Measurements from ENCODE around the gene BRWD1.

Gene BRWD1

GRCh38 chr21:39350094-39351005 is 36.9 kb upstream of the BRWD1 start:
- no peak for TF ChIP-seq CTCF (conservative IDR thresholded peaks at IDR 0.05; ENCODE audit: low read depth, low read length)
- Histone ChIP-seq H3K4me3 (IDR thresholded peaks at IDR 0.05; ENCODE audit: insufficient read depth, low read depth, low read length) (no peak overlapping the region), H3K27ac (peak overlapping the region; percentile 84), H2AFZ (ENCODE audit: low read depth) (peak overlapping the region; percentile 83), H3K27me3 (ENCODE audit: insufficient read depth, low read depth) (no peaks in the 10 kb centered on the region), H3K36me3 (ENCODE audit: insufficient read depth) (peaks cover 17% of the 10 kb centered on the region; the same call in 1 of the 2 replicates), H3K4me1 (ENCODE audit: low read depth, poor library complexity, severe bottlenecking) (peaks cover 28% of the 10 kb centered on the region), H3K4me2 (peak overlapping the region; percentile 51), H4K20me1 (ENCODE audit: insufficient read depth) (no peaks in the 10 kb centered on the region; the same call in 1 of the 2 replicates), H3K9ac (peak overlapping the region; percentile 71; the same call in 1 of the 2 replicates), H3K79me2 (ENCODE audit: insufficient read depth, low read depth) (peaks cover 31% of the 10 kb centered on the region)

- Histone ChIP-seq H3K79me2 (ENCODE audit: insufficient read depth, low read depth) (peaks cover 37% of the 10 kb centered on the region), H3K27ac (peak overlapping the region; percentile 84), H4K20me1 (ENCODE audit: insufficient read depth) (no peaks in the 10 kb centered on the region; the same call in 1 of the 2 replicates), H2AFZ (ENCODE audit: low read depth) (peak overlapping the region; percentile 83), H3K4me1 (ENCODE audit: low read depth, poor library complexity, severe bottlenecking) (peaks cover 37% of the 10 kb centered on the region), H3K9ac (peak overlapping the region; percentile 71), H3K36me3 (ENCODE audit: insufficient read depth) (peaks cover 17% of the 10 kb centered on the region; the same call in 1 of the 2 replicates), H3K4me3 (IDR thresholded peaks at IDR 0.05; ENCODE audit: insufficient read depth, low read depth, low read length) (no peak overlapping the region), H3K27me3 (ENCODE audit: insufficient read depth, low read depth) (no peaks in the 10 kb centered on the region), H3K4me2 (peak overlapping the region; percentile 51)
- TF ChIP-seq CTCF (conservative IDR thresholded peaks at IDR 0.05; ENCODE audit: low read depth, low read length): no peak
Measured at GRCh38 chr21:39349211-39350093, 36.0 kb upstream of the BRWD1 start.

GRCh38 chr21:39348355-39349210 is 35.2 kb upstream of the BRWD1 start, which contains the start of gene HMGN1:
Gene HMGN1 (minus strand): TSS chr21:39349088. CDS start chr21:39348917, 171 bp downstream.
- peaks cover 37% of the 10 kb centered on the region for H3K79me2 ChIP-seq (ENCODE audit: insufficient read depth, low read depth)

More at GRCh38 chr21:39348355-39349210, 35.2 kb upstream of the BRWD1 start, which contains the start of gene HMGN1:
- Histone ChIP-seq H3K27ac (peak within 1 kb of the TSS; percentile 84), H3K4me1 (ENCODE audit: low read depth, poor library complexity, severe bottlenecking) (peaks cover 40% of the 10 kb centered on the region), H3K9ac (peak within 1 kb of the TSS; percentile 77), H3K27me3 (ENCODE audit: insufficient read depth, low read depth) (no peaks in the 10 kb centered on the region), H4K20me1 (ENCODE audit: insufficient read depth) (no peaks in the 10 kb centered on the region; the same call in 1 of the 2 replicates), H3K4me3 (IDR thresholded peaks at IDR 0.05; ENCODE audit: insufficient read depth, low read depth, low read length) (peak within 1 kb of the TSS; percentile 29), H3K4me2 (peak within 1 kb of the TSS; percentile 74), H2AFZ (ENCODE audit: low read depth) (peak within 1 kb of the TSS; percentile 83), H3K36me3 (ENCODE audit: insufficient read depth) (peaks cover 18% of the 10 kb centered on the region; the same call in 1 of the 2 replicates)
- no peak for TF ChIP-seq CTCF (conservative IDR thresholded peaks at IDR 0.05; ENCODE audit: low read depth, low read length)

Data from KMS-11 (cell line).